Fibroblast of skin of scalp (primary cell): ENCODE results near the gene WDR27.
"Not testable (repeated sequence)": the region's sequence is repeated elsewhere in the genome, so short reads cannot be mapped to it uniquely, and the experiment has no call there.

Experiments
- DNase-seq: peaks from one replicate; pipeline ENCODE4 v3.0.0-alpha.2; 2013

The WDR27 gene

DNA sequence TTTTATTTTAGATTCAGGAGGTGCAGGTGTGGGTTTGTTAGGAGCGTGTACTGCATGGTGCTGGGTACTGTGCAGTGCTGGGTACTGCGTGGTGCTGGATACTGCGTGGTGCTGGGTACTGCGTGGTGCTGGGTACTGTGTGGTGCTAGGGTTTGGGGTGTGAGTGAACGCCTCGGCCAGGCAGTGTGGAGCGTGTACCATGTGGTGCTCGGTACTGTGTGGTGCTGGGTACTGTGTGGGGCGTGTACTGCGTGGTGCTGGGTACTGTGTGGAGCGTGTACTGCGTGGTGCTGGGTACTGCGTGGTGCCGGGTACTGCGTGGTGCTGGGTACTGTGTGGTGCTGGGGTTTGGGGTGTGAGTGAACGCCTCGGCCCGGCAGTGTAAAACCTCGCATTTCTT lies 62.9 kb downstream of the WDR27 start:
- no peak for DNase-seq

DNA sequence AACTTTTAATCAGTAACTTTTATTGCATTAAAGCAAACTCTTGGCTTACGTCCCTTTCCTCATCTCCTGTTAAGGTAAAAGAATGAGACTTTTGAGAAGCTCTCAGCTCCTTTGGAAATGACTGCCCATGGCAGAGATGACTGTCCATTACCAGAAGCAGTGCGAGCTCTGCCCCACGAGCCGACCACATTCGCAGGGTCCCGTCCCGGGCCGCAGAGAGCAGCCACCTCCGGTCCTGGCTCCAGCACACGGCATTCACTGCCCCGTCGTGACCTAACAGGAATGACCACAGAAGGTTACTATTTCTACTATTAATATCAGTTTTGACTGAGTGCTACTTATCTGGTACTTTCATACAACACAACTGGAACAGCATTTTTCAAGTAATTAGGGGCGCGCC lies 63.4 kb downstream of the WDR27 start:
- no peak for DNase-seq

DNA sequence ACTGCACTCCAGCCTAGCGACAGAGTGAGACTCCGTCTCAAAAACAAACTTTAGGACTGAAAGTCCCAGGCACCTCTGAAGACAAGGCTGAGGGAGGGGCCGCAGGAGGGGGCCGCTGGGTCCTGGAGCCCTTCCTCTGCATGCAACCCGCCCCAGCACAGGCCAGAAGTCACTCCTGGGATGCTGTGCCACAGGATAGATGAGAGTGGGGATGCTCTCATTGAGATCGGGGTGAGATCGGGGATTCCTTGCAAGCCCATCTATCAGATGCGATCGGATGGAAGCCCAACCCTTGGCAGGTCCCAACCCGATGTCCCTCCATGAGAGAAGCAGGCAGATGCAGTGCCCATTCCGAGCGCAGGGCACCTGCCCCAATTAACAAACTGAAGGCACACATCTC lies 66.5 kb downstream of the WDR27 start:
- DNase-seq, result no peak

DNA sequence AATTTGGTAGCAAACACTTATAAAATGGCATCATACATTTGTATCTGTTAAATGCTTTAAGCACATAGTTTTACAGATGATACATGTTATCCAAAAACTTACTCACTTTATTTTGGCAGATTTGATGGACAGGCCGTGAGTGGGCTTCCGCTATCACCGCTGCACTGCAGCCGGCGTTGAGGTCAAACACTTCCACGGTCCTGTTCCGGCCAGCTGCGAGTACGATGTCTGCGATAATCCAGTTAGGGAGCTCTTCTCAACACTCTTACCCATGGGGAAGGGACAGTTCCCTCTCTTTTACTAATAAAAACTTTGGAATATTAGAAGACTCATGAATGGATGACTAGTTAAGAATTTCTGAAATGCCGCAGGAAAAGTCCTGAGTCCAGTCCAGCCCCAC lies 69.0 kb downstream of the WDR27 start:
- DNase-seq, result no peak

DNA sequence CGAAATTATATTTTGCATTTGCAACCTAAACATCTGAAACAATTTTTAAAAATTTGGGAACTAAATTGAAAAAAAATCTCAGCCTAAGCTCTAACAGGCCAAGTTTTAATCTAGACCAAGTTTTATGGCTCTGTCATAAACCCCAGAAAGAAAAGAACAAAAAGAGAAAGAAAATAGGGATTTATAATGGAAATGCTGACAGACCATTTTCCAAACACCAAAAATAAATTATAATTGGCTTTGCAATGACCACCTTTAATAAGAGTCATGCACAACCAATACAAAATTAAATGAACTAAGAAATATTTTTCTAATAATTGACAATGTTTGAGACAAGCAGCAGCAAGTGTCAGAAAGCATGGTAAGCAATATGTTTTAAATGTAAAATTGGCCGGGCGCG lies 72.6 kb downstream of the WDR27 start:
- no peak for DNase-seq

DNA sequence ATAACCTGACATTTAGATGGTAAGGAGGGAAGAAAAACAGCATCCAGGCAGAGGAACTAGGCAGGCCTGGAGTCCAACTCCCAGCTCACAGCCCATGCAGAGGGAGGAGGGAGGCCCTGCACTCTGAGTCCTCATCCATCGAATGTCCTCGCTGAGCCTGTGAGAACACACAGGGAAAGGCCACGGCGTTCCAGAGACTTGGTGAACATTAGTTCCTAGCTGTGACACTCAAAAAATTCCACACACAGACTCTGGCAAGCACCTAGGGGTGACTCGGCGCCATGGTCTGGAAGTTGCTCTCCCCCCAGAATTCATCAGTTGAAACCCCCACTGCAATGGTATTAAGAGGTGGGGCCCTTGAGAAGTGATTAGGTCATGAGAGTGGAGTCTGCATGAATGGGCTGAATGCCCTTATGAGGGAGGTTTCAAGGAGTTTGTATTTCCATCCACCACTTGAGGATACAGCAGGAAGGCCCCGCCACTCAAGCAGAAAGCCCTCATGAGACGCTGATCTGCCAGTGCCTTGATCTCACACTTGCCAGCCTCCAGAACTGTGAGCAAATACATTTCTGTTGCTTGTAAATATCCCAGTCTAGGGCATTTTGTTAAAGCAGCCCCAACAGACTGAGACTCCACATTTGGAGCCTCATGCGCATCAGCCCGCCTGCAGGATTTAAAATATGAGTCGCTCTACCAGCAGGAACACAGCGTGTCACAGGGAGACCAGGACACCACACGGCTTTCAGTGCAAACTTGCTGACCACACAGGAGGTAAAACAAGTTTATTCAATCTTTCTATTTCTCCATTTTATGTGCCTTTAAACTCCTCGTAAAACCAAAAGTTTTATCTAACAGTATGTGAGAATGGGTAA lies 73.9 kb downstream of the WDR27 start:
- DNase-seq, result no peak

DNA sequence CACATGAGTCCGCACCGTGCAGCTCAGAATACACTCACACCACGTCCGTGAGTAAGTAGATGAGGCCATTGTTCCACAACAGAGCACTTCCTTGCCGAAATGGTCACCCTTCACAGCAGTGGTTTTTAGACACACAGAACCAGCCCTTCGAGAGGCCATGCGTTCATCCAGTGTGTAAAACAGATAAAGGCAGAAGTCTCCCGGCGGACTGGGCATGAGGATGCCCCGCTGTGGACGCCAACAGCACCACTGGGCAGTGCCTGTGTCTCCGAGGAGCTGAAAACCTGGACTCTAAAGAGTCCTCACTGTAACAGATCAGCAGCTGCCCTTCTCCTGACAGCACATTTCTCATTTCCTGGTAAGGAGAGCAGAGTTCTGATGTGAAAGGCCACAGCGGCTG lies 75.2 kb downstream of the WDR27 start:
- DNase-seq, result no peak

DNA sequence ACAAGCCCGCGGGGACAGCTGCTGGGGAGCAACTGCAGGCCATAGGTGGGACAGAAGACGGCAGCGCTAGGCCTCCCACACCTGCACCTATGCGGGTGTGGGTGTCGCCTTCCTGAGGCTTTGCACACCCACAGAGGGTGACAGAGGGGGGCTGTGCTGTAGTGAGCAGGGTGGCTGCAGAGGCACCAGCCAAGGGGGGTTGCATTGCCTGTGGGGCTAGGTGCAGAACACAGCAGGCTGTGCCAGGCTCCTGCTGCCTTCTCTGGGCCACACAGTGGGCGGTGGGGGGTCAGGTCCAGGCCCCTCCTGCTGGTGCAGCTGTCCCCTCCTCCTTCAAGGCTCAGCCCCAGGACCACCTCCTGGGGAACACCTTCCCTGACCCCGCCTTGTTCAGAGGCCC lies 75.7 kb downstream of the WDR27 start:
- DNase-seq, result no peak

DNA sequence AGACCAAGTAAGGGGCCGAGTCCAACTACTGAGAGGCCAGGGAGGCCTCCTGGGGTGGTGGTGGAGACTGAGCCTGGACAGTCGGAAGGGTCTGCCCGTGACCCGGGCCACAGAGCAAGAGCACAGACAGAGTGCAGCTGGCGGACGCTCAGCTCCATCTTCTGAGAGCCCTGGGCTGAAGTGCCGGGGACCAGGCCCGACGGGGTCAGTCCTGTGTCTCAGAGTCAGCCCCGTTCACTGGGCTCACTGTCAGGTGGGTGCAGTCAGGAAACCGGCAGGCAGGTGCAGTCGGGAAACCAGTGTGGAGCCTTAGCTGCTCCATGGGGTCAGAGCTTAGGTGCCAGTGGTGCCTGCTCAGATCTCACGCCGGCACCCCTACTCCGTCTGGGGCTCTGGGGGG lies 76.5 kb downstream of the WDR27 start:
- DNase-seq, result no peak

DNA sequence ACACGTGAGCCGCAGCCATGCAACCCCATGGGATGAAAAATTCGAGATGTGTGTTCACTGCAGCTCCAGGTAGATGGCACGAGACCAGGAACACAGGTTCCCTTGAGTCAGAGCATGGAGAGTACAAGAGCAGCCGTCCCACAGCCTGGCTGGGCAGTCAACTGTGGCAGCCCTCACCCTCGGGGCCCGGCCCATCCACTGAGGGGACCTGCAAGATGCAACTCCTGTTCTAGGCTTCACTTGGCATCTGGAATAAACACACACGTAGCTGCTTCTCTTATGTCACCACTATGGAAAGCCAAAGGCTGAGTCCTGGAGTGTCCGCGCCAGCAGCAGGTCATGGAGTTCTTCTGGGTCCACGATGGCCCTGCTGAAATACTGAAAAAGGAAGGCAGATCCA lies 77.0 kb downstream of the WDR27 start:
- no peak for DNase-seq

DNA sequence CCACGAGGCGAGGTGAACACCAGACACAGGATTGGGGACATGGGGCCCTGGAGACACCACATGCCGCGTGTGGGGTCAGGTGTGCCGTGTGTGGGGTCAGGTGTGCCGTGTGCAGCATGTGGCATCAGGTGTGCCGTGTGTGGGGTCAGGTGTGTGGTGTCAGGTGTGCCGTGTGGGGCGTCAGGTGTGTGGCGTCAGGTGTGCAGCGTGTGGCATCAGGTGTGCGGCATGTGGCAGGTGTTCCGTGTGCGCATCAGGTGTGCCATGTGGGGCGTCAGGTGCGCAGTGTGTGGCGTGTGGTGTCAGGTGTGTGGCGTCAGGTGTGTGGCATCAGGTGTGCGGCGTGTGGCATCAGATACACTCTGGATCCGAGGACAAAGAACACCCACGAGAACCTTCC lies 77.9 kb downstream of the WDR27 start:
- DNase-seq, result no peak

DNA sequence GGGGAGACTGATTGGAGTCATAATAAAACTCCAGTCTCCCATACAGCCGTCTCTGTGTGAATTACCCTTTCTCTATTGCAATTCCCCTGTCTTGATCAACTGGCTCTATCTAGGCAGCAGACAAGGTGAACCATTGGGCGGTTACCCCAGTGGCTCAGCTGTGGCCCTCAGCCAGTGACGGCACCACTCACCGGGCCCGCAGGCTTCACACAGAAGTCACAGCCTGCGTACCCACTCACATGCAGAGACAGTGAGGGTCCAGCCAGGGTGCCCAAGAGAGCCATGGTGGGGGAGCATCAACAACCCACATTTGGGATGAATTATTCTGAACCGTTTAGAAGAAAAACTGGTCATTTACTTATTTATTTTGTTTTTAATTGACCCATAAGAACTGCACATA lies 78.5 kb downstream of the WDR27 start:
- no peak for DNase-seq

DNA sequence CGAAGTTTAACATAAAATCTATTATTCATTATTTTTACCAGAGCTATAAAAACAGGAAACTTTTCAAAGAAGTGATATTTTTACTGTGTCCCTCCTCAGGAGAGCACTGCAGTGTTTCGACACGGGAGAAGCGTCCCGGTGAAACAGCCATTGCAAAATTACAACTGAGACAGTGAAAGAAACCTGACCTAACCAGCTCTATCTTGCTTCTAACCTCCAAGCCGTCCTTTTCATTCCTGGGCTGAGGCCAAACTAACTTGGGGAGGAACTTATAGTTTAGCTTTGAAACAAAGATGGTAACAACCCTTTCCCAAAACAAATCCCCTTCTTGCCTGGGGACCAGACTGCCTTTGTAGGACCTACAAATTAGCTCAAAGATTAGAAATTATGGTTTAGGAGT lies 79.2 kb downstream of the WDR27 start:
- DNase-seq, result no peak

DNA sequence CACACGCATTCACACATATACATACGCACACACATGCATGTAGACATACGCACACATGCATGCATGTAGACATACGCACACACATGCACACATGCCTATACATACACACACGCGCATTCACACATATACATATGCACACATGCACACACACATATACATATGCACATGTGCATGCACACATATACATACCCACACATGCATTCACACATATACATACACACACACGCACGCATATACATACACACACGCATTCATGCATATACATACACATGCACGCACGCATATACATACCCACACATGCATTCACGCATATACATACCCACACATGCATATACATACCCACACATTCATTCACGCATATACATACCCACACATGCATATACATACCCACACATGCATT lies 80.5 kb downstream of the WDR27 start:
- DNase-seq, result no peak

DNA sequence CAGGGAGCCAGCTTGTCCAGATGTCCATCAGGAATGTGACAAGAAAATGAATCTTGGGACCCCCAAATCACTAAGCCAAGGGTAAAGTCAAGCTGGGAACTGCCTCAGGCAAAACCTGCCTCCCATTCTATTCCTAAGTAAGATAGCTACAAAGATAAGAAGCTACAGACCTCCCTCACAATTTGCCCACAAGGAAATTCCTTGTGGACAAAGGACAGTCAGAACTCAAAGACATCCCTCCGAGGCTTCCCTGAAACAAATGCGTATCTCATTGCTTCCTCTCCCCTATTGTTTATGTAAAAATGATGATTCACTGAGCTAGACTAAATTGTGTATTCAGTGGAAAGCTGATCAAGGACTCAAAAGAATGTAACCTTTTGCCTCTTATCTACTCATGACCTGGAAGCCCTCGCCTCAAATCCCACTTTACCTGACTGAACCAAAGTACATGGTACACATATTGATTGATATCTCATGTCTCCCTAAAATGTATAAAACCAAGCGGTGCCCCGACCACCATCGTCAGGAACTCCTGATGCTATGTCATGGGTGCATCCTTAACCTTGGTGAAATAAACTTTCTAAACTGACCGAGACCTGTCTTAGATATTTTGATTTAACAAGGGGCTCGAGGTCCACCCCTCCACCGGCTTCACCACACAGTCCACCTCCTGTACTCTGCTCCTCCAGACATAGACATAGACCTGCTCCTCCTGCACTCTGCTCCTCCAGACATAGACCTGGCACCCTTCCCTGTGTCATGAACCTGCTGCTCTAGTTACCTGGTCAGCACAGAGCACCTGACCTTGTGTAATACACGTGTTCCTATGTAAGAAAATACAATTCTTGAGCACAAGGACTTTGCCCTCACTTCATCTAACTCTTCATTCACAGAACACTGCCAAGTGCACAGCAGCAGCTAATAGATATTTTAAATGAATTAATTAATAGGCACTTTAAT lies 81.4 kb downstream of the WDR27 start:
- DNase-seq, result peak; percentile 51

DNA sequence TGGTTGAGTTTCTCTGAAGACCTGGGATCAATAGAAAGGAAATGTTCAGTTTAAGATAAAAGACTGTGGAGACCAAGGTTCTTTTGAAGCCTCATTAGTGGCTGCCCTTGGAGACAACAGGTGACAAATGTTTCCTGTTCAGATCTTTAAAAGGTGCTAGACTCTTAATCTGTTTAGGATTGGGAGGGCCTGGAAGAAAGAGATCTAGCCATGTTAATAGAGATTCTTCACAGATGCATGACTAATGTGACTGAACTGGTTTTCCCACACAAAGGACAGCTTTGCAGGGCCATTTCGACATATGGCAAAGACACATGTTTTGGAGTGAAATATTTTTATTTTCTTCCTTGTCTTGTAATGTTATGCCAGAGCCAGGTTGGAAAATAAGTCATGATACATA lies 82.2 kb downstream of the WDR27 start:
- DNase-seq, result peak; percentile 52

DNA sequence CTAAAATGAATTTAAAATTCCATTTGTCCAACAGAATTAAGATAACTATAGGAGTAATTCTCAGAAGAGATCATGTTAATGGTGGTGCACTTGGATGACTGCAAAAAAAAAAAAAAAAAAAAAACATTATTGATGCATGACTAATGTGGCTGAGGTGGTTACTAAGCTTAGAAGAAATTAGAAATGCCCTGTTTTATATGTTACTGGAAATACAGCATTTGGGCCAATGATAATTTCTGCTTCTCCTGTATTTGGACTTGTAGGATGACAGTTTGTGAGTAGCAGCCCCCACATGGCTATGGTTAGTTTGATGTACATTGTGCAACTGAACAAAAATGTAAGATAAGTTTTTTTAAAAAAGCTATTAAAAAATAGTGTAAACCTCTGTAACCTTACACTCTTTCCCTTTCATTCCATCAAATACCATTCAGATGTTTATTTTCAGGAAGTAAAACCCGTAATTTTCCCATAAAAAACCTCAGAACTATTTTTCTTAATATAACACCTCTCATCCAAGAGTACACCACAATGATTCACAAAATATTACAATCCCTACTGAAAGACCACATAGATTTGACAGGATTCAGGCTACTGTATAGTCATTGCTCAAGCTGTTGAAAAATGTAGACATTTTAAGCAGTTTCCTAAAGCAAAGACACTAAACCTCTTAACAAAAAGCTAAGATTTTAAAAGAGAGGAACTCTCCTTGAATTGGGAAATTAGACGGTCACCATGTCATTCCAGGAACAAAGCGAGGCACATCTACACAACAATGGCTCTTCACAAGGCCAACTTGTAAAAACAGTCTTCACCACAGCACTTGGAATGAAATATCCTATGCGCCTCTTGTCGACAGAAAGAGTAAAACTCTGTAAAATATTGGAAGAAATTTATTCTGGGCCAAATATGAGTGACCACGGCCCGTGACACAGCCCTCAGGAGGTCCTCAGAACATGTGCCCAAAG lies 83.0 kb downstream of the WDR27 start:
- DNase-seq, result peak; percentile 96

DNA sequence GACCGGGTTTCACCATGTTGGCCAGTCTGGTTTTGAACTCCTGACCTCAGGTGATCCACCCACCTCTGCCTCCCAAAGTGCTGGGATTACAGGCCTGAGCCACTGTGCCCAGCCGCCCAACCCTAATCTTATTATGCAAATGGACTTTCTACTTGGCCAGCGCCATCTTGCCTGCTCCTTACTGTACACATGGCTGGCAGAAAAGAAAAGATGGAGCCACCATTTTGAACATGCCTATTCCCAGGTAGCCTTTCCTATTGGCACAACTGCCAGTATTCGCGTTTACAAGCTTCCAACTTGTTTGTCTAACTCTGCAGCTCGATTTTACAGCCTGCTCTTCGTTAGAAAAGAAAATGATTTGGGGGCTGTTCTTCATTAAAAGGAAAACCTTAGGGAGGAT lies 84.3 kb downstream of the WDR27 start:
- no peak for DNase-seq

DNA sequence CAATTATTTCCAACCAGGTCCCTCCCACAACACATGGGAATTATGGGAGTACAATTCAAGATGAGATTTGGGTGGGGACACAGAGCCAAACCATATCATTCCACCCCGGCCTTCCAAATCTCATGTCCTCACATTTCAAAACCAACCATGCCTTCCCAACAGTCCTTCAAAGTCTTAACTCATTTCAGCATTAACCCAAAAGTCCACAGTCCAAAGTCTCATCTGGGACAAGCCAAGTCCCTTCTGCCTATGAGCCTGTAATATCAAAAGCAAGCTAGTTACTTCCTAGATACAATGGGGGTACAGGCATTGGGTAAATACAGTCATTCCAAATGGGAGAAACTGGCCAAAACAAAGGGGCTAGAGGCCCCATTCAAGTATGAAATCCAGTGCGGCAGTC lies 93.2 kb downstream of the WDR27 start:
- DNase-seq, result not testable (repeated sequence)

DNA sequence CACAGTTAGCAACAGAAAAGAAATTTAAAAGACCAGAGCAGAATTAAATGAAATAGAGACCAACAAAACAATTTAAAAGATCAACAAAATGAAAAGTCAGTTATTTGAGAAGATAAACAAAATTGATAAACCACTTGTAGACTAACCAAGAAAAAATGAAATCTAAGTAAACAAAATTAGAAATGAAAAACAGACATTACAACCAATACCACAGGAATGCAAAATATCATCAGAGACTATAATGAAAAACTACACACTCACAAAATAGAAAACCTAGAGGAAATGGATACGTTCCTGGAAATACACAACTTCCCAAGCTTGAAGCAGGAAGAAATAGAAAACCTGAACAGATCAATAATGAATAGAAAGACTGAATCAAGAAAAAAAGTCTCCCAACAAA lies 97.8 kb downstream of the WDR27 start:
- no peak for DNase-seq

DNA sequence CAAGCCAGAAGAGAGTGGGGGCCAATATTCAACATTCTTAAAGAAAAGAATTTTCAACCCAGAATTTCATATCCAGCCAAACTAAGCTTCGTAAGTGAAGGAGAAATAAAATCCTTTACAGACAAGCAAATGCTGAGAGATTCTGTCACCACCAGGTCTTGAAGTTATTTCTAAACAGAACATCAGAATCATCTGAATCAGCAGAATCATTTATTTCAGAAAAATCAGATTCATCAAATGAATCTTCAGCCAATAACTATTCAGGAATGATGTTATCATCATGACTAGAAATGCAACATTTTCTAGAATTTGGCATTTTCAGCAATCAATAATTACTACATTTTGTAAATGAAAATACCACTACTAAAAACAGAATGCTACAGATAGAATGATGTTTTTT lies 100.7 kb downstream of the WDR27 start:
- DNase-seq, result not testable (repeated sequence)

DNA sequence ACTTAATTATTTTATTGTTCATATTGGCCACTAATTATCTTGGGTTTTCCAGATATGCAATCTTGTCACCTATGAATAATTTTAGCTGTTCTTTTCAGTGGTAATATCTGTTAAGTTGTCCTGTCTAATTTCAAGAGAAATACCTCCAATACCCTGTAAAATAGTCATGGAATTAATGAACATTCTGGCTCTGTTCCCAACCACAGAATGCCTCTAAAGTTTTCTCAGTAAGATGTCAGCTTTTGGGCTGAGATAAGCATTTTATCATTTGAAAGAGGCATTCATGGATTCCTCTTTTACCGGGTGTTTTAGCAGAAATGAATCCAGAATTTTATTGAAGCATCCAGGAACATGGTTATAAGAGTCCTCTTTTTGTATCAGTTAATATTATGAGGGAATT lies 109.3 kb downstream of the WDR27 start:
- peak; percentile 86 for DNase-seq

DNA sequence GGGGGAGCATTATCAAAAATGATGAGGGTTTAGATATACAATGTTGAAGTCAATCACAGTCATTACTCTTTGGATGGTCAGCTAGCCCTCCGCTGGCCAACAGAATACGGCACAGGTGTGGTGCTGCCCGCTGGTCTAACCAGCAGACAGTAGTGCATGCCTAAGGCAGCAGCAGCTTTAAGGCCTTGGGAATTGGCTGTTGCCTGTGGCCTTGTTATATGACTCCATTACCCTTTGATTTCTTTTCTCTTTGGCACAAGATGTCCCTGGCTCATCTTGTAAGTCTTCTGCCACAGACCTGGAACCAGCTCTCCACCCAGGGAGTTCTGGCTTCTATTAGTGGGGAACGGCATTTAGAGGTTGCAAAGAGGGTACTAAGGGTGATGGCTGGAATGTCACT lies 110.2 kb downstream of the WDR27 start:
- DNase-seq, result no peak
